Stimulated activated CD4-positive, alpha-beta T cell treated with anti-CD3 and anti-CD28 coated beads, Interleukin-2, amount 100 ng/mL, for 48 hours (primary cell): Measurements from ENCODE around the gene CCDC177.

Experiments
- DNase-seq, 2 donors: peaks; one replicate each; pipeline ENCODE4 v3.0.0-alpha.2; 2020

The CCDC177 gene

DNA sequence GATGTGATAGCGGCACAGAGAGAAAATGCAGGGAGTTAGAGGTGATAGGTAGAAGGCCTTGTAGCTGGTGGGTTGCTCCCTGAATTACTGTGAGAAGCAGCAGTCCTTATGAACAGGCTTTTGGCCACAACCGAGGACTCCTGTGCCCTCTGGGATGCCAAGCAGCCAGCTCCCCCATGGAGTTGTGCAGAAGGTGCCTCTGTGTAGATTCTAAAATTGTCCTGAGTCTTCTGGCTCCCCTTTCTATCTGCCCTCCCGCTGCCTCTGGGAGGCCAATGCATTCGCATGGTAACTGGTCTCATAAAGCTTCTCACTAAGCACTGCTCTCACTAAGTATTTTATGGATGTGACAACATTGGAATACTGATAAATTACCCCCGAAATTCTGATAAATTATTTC lies 20.7 kb upstream of the CCDC177 start:
- no peak for DNase-seq

DNA sequence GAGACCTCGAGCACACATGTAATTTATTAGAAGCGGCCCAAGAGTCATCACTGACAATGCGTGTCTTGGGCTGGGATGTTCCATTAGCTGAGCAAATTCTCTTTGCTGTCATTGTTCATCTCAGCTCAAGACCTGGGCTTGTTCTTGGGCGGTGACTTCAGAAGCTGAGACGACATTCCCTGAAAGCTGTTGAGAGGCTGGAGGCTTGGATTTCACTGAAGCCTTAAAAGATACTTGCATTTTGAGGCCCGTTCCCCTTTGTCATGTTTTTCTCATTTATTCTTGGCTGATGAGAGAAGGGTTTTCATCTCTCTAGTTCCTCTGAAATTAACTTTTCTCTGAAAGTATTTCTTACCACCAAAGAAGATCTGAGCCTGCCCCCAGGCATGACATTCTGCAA lies 20.2 kb upstream of the CCDC177 start:
- DNase-seq, result no peak

DNA sequence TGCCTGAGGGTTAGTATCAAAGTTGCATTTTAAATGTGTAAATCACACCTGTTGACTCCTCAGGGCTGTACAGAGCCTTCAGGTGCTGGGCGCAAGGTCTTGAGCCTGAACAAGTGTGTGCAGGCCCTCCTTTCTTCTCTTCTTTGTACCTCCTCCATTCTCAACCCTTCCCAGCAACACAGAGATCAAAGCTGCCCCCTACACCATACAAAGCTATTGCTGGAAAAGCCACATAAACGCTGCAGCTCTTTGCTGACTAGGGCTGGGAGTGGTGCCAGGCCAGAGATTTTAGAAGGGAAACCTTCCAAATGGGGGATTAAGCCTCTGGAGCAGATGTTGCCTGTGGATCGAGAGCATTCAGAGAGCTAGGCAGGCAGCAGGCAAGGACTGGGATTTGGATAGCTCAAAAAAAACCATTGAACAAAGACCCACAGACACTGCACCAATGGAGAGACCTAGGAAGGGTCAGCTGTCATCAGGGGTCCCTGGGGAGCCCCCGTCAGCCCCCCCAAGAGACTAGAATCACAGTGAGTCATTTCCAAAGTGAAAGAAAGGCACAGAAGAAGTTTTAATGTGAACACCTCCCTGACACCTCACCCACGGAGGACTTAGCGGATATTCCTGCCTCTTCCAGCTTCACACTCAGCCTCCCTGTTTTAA lies 18.5 kb upstream of the CCDC177 start:
- no peak for DNase-seq

DNA sequence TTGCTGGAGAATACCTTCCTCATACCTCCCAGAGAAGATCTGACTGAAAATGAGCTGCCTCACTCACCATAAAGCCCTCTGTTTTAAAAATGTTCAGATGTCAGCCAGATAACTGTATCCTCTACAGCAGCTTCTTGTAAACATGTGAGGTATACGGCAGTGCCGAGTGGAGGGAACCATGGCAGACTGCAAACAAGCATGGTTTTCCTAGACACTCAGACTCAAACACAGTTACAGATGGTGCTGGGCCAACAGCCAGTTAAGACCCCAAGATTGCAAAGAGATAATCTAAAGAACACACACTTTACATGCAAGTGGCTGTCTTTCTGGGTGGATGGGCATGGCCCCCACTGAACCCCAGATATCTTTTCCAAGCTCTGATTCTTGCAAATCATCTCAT lies 16.6 kb upstream of the CCDC177 start:
- DNase-seq, result no peak

DNA sequence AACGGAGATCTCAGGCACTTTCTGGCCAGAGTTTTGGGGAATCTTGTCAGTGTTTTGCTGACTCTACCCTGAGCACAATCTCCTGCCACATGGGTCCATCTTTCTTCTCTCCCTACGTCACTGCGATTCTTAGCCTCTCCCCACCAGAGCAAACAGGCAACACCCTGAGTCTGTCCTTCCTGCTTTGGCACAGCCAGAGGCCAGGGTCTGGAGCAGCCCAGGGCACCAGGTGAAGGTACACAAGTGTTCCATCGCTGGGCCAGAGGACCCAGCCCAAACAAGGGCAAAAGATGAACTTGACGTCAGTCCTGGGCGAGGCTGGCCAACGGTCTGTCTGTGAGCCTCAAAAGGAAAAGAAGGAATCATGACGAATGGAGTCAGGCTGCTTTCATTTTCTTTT lies 12.7 kb upstream of the CCDC177 start:
- no peak for DNase-seq

DNA sequence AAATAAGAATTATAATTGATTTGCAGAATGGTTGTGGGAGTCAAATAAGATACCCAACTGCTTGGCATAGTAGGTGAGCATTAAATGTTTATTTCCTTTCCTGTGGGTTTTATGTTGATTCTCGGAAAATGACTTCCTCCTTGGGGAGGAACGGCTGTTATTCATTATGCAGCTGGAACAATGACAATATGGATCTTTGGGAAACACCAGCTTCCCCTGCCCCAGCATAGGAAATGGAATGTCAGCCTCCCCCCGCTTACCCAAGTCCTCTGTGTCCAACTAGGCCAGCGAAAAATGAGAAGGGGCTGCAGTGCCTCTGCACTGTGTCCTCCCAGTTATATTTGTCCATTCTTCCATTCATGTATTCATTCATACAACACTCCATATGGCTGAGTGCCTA lies 11.7 kb upstream of the CCDC177 start:
- DNase-seq, result no peak

DNA sequence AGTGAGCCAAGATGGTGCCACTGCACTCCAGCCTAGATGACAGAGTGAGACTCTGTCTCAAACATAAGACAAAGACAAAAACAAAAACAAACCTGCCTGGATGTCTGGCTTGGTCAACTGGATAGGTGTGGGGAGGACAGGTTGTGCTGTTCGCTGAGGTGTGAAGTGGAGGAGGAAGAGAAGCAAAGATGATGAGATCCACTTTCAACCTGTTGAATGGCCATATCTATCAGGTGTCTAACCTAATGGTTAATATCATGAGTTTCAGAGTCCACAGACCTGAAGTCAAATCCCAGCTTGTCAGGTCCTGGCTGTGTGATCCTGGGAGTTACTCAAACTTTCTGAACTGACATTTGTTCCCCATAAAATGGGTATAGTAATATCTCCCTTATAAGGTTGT lies 9.7 kb upstream of the CCDC177 start:
- DNase-seq, result no peak

DNA sequence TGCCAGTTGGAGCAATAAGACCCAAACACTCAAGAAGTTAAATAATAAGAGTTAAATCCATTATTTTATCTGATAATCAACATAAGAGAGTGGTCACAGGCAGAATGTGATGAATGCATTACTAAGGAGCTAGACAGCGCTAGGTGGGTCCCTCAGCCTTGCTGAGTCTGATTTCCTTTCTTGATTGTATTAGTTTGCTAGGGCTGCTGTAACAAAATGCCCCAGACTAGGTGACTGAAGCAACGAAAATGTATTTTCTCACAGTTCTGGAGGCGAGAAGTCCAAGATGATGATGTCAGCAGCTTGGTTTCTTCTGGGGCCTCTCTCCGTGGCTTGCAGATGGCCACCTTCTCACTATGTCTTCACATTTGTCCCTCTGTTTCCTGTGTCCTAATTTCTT lies 8.2 kb upstream of the CCDC177 start:
- no peak for DNase-seq

DNA sequence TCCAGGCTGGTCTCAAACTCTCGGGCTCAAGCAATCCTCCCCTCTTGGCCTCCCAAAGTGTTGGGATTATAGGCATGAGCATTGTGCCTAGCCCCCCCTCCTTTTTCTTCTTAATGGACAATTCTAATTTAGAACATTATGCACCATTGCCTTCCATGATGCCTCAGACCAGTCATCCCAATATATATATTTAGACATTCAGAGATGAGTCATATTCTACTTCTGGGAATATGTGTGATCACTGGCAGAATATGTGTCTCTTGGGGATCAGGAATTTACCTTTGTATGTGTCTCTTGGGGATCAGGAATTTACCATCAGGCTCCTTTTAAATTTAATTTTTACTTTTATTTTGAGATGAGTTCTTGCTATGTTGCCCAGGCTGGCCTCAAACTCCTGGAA lies 7.5 kb upstream of the CCDC177 start:
- DNase-seq, result no peak

DNA sequence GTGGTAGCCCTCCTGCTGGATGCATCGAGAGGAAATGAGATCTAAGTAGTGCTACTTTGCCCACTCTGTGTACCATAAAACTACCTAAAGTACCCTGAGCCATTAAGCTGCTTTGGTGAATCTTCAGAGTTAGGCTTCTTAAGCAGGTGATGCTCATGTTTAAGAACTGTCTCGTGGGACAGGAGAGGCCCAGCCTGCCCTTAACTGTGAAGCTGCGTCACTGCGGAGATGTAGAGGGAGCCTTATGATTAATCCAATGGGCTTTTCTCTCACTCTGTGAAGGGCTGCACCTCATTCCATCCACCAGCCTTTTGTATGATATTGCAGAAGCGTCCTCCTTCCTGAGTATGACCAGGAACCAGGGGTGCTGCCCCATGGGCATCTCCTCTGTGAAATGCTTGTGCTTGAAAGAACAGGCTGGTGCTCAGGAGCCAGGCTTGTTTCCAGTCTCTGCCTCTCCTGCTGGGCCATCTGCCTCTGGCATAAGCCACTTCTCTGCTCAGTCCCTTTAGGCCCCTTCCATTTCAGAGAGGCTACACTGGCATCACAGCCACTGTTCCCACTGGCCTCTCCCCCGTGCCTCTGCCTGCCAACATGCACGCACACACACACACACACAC lies 6.8 kb upstream of the CCDC177 start:
- DNase-seq, result no peak

DNA sequence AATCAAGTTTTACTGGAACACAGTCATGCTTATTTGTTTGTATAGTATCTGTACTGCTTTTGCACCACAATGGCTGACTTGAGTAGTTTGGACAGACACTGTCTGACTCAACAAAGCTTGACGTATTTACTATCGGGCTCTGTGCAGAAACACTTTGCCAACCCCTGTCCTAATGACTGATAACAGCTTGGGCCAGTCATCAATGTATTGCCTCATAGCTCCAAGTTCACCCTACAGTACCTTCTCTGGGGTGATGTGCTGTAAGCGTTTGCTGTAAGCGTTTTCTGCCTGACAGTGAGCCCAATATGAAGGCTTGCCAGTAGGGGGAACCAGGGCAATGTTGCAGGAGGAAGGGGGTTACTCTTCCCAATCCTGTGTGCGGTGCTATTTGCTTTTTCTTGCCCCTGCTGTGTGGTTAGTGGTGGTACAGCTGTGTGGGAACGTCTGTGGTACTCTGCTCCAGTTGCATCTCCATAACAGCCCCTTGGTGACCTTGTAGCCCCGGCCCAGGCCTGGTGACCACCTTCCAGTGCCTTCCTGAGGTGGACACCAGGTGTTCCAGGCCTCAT lies 5.4 kb upstream of the CCDC177 start:
- no peak for DNase-seq

DNA sequence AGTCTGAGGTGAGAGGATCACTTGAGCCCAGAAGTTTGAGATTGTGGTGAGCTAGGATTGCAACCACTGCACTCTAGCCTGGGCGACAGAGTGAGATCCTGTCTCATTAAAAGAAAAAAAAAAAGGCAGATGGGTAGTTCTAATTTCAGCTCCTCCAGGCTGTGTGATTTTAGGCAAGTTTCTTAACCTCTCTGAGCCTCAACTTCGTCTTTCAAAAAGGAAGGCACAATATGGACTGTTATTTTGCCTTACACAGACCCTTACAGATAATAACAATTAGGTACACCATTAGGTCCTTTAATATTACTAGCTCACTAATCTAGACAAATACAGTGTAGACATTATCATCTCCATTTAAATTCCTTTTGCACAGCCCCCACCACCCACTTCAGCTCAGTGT lies 4.8 kb upstream of the CCDC177 start:
- DNase-seq, result no peak

DNA sequence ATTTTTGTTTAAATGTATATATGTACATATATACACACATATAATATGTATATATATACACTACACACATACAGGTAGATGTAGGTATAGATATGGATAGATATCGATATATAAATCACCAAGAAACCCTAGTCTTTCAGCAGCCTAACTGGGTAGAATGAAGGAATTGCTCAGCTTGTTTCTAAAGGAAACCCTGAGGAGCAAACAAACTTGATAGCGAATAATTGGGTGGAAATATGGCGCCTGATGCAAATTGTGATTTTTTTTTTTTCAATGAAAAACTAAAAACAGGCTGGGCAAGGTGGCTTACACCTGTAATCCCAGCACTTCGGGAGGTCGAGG lies 254 bp upstream of the CCDC177 start:
- DNase-seq, result no peak

DNA sequence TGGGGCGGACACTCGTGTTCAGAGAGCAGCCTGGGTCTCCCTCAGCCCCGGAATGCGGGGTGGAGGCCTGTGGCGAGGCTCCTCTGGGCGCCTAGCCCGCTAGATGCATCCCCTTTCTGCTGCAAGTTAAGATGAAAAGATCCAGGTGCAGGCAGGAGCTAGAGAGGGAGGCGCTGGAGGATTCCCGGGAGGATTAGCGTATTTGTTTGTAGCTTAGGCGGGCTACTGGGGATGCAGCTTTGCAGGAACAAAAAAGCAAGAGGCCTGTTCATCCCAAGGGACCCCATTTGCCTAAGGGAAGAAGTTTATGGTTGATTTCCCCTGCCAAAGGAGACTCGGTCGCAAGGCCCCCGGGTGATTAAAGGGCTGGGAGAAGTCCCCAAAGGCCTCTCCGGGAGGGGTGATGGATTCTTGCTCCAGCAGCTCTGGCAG lies 824 bp downstream of the CCDC177 start:
- DNase-seq, result peak in 1 of 2 donors; percentile 7

DNA sequence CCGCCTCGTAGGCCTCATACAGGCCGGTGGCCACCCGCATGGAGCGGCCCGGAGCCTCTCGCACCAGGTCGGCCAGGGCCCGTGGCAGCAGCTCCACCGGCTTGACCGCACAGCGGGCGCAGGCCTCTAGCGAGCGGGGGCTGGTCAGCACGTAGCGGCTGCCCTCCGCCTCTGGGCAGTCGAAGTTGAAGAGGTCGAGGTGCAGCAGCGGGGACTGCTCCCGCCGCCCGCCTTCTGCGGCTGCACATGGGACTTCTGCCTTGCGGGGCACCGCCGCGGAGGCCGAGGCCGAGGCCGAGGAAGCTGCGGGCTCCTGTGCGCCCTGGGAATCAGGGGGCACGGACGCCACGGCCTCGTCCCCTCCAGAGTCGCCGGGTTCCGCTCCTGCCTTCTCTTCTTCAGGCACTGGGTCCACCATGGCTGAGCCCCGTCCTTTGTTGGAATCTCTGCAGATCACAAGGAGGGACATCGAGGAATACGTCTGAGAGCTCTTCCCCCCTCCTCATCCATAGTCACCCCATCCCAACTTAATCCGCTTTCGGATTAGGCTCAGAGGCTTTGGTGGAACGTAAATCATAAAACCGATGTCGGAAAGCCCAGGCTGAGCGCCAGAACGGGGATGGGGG lies 1.4 kb downstream of the CCDC177 start:
- no peak for DNase-seq

DNA sequence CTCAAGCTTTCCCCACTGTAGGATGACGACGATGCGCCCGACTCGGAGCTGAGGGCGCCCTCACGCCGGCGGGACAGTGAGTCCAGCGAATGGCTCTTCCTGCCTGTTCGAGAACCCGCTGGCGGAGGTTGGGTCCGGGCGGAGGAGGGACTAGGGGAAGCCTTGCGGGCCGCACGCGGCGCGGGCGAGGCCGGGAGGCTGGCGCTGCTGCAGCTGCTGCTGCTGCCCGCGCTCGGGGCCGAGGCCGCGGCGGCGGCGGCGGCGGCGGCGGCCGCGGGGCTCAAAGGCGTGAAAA lies 1.9 kb downstream of the CCDC177 start:
- no peak for DNase-seq

DNA sequence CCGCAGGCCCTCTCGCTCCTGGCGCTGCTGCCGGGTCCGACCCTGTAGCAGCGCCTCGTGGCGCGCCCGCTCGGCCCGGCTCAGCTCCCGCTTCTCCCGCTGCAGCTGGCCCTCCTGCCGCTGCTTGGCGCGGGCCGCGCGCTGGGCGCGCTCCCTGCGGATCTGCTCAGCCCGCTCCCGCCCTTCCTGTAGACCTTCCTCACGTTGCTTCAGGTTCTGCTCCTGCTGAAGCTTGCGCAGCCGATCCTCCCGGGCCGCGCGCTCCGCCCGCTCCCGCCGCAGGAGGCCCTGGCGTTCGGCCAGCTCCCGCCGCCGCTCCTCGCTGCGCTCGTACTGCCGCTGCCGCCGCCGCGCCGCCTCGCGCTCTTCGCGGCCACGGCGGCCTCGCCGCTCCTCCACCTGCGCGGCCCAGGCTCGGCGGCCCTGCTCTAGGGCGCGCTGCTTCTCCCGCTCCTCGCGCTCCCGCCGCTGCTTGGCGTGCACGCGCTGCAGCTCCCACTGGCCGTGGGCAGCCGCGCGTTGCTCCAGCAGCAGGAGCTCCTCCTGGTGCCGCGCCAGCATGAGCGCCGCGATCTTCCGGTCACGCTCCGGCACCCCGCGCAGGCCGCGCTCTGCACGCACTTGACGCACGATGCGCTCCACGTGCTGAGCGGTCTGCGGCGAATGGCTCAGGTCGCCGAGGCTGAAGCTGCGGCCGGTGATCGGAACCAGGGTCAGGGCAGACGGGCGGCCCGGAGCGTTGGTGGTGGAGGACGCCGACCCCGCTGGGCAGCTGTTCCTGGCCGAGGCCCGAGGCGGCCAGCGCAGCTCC lies 2.4 kb downstream of the CCDC177 start:
- peak in 1 of 2 donors; percentile 15 for DNase-seq

DNA sequence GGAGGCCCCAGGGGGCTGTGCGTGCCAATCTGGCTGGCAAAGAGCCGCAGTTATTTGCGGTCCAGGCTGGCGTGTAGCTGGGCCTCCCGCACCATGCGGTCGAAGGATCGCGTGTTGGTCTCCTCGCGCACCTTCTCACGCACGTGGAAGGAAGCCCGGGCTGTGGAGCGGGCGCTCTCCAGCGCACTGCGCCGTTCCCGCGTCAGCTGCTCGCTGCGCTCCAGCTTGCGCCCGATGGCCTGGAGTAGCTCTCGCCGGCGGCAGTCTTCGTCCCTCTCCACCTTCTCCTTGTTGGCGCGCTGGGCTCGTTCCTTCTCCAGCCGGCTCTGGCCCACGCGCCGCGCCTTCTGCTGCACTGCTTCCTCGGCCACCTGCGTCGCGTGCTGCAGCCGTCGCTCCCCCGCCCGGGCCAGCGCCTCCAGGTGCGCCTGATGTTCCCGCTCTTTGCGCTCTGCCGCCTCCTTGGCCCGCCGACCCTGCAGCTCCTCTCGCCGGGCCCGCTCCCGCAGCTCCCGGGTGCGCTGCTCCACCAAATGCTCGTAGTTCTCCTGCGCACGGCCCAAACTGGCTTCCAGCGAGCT lies 3.1 kb downstream of the CCDC177 start:
- no peak for DNase-seq

DNA sequence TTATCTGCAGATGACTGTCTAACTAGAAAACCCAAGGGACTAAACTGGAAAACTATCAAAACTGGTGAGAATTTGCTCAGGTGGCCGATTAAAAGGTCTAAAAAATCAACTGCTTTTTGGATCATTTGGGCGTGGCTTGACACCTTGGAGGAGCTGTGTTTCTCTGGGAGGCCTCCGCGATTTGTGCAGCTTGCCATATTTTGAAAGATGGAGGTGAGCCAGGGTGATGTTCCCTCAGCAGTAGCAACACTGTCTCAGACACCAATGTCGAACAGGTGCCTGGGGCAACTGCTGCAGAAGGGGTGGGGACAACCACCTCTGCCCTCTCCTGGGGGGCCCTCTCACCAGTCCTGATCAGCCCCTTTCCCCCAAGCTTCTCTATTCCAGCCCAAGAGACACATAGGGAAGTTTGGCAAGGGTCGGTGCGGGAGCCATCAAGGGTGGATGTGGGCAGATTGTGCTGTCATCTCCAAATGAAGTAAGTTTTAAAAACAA lies 3.8 kb downstream of the CCDC177 start:
- no peak for DNase-seq

DNA sequence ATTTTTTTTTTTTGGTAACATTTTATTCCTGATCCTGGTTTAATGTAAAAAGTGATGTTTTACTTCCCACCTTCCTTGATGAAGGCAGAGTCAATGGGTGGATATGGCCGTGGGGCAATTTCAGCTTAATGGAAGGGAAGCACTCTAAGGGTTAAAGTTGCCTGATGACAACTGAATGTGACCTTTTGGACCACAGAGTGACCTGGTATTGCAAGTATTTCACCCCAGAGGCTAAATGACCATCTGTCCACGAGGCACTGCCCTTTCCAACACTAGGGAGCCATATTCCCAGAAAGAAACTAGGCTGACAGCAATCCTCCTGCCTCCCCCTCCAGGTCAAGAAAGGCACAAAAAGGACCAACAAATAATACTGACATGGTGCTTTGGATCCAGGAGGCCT lies 4.8 kb downstream of the CCDC177 start:
- DNase-seq, result no peak

DNA sequence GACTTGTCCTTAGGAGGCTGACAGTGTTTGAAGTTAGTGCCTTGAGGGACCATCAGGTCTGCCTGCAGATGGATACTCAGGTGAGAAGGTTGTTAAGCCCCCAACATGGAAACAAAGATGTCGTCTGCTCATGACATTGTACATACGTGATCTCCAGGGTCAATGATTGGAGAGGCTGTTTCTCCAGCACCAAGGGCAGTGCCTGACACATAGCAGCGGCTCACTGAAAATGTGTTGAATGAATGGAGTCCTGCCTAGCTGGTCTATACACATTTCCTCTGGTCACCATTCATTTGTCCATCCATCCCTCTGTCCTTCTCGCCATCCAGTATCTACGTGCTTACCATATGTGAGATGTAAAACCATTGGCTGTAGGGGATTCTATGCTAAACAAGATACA lies 7.1 kb downstream of the CCDC177 start:
- DNase-seq, result no peak

DNA sequence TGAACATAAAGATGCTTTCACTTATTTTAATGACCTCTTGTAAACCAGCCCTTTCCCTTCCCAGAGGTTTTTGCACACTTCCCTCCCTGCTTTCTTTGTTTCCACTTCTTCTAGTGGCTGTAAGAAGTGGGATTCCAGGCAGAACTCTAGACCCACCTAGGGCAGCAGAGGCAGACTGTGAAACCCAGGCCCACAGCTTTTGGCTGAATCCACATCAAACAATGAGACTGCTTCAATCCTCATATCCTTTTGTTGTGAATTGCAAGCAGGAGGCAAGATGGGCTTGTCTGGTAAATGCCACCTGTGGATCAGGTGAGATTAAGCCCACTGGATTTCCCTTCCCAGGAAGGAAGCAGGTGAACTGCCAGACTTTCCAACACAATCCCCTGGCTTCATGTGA lies 12.8 kb downstream of the CCDC177 start:
- no peak for DNase-seq

DNA sequence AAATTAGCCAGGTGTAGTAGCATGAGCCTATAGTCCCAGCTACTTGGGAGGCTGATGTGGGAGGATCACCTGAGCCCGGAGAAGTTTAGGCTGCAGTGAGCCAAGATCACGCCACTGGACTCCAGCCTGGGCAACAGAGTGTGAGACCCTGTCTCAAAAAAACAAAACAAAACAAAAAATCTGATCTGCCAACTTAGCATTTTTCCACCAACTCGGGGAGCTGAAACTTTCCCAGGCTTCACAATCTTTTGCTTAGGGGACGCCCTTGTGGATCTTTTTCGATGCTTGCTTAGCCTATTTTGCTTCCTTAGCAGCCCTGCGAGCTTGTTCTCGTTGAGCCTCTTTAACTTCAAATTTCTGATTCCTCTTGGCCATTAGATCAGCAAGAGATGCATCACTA lies 13.8 kb downstream of the CCDC177 start:
- no peak for DNase-seq
